ENCODE data around the gene ZNF408.

The ZNF408 gene

GRCh38 chr11:46676436-46677158 is 24.2 kb upstream of the ZNF408 start:
- DNase-seq, result no peak

- no peak for DNase-seq
Observed at GRCh38 chr11:46677169-46677568, 23.7 kb upstream of the ZNF408 start.

GRCh38 chr11:46677991-46678740 is 22.7 kb upstream of the ZNF408 start:
- no peak for DNase-seq

DNA sequence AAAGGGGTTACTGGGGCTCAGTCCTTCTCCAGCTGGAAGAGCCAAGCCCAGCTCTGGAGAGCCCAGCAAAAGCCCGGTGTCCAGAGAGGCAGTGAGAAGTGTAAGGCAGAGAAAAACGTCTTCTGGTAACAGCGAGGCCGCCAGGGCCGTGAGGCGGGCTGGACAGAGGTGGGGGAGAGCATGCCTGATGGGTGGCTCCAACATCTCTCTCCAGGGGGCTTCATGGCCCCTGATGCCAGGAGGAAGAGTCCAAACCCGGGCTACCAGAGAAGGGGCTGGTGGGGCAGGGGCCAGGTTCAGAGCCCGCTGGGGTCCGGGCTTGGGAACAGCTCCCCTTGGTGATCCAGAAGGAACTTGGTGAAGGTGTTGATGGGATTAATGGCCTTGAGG is 22.1 kb upstream of the ZNF408 start:
- DNase-seq, result no peak

GRCh38 chr11:46679241-46680163 is 21.3 kb upstream of the ZNF408 start:
- no peak for DNase-seq

DNA sequence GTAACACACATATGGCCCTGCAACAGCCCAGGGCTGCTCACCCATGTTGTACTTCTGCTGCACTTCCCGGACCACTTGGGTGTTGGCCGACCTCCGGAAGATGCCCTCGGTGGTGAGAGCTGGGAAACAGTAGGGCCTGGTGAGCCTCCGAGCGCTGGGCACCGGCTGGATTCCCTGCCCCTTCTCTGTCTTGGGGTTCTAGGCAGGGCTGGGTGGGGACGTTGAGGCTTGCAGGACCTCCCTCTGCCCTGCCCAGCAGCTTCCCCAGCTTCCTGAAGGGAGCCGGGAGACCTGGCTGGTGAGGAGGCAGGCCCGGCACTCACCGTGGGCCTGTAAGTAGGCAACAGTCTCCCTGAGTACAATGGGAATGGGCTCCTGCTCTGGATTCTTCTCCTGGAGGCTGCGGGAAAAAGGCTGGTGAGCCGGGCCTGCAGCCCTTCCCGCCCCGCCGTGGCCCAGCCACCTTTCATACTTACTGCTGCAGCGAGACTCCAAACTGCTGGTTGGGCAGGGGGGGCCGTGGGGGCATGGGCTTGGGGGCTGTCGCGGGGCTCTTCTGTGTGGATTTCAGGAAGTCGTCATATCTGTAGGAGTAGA is 20.6 kb upstream of the ZNF408 start:
- DNase-seq, result no peak

DNA sequence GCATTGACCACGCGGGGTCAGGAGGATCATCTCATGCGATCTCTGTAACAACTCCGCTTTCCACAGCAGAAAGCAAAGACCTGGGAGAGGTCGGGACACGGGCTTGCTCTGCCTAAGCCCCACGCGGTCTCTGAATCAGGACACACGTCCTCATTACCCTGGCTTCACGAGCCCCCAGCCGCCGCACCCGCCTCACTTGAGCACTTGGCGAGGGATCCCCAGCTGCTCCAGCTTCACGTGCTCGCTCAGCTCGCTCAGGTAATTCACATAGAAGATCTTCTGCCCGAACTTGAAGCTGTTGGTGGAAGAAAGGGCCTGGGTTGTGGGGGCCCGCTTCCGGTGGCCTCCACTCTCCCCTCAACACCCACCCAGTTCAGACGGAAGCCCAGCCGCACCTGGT is 20.0 kb upstream of the ZNF408 start:
- DNase-seq, result no peak

GRCh38 chr11:46681814-46682213 is 19.0 kb upstream of the ZNF408 start:
- DNase-seq, result no peak

- no peak for DNase-seq
Observed at GRCh38 chr11:46682773-46683752, 17.8 kb upstream of the ZNF408 start.

GRCh38 chr11:46684367-46684766 is 16.5 kb upstream of the ZNF408 start:
- no peak for DNase-seq

GRCh38 chr11:46686886-46687795 is 13.7 kb upstream of the ZNF408 start:
- DNase-seq, result peak; percentile 74

DNA sequence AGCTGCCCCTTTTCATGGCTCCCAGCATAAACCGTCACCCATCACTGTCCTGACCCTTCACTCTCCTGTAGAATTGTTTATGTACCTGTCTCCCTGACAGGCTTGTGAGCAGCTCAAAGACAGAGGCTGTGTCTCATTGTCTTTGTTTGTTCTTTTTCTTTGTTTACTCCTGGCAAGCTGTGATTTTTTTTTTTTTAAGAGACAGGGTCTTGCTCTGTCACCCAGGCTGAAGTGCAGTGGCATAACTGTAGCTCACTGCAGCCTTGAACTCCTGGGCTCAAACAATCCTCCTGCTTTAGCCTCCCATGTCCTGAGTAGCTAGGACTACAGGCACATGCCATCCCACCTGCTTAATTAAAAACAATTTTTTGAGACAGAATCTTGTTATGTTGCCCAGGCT is 10.1 kb upstream of the ZNF408 start:
- no peak for DNase-seq

DNA sequence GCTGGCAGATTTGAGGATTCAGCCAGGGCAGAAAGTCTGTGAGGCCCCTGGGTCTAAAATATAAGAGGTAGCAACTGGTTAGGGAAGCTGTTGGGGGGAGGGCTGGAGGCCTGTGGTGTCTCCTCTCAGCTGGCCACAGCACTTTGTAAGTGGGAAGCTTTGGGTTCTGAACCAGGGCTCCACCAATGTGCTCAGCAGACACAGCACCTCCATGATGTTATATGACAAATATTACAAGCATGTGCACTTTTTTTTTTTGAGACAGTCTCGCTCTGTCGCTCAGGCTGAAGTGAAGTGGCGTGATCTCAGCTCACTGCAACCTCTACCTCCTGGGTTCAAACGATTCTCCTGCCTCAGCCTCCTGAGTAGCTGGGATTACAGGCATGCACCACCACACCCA is 8.4 kb upstream of the ZNF408 start:
- DNase-seq, result no peak

- DNase-seq, result no peak
Observed at GRCh38 chr11:46693597-46694012, 7.2 kb upstream of the ZNF408 start.

DNA sequence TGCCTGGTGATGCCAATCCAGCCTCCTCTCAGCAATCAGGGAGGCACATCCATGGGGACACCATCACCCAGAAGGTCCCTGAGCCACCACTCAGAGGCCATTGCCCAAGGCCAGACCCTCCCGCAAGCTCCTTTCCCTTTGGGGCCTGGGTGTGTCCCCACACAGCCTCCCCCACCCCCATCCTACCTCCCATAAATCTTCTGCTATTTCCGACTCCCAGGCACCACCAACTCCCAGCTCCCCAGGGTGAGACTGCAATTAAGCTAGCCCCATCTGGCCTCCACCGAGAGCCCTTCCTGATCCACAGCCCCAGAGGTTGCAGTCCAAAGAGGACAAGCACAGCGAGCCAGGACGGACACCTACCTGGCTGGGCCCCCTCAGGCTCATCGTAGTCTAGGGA is 6.8 kb upstream of the ZNF408 start:
- DNase-seq, result no peak

DNA sequence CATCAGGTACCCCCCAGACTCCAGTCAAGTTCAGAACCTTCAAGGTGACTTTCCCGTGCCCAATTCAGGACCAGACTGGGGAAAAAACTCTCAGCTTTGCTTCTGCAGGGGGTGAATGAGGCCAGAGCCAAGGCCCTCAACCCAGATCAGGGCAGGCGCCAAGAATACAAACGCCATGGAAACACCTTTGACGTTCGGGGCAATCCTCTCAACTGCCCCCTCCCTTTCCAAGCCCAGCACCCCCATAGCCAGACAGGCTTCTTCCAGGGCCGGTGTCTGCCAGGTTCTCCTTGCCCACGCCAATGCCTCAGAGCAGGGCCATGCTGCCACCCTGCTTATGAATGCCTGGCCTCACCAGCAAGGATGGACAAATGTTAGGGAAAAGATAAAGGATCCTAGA is 6.2 kb upstream of the ZNF408 start:
- no peak for DNase-seq

GRCh38 chr11:46695345-46696211 is 5.3 kb upstream of the ZNF408 start:
- DNase-seq, result no peak

DNA sequence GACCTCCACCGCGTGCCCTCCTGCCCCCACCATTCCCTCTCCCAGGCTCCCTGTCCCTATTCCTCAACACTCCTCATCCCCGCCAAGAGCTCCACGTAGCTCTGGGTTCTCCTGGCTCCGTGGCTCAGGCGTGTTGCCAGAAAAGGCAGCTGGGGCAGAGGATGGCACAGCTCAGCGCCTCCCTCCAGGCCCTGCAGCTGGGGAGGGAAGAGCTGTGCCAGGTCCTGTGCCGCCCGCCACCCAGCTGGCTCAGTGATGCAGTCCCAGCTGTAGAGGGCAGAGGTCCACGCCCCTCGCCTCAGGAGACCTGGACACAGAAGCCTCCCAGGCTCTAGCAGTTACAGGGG is 4.6 kb upstream of the ZNF408 start:
- no peak for DNase-seq

- DNase-seq, result no peak
Observed at GRCh38 chr11:46697303-46697702, 3.5 kb upstream of the ZNF408 start.

DNA sequence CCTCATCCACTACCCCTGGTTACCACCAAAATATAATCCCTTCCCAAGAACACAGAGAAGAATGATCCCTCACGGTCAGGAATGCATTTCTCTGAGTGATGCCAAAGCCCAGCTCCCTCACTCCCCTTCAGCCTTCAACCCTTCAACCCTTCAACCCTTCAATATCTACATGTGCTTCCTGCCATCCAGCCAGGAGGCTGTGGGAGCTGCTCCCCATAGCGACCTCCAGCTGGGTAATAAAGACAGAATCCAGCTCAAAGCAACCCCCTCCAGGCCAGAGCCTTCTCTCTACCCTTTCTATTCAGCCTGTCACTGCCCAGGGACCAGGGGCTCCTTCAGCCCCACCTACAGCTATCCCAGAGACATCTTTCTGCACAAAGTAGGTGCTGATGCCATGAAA is 3.1 kb upstream of the ZNF408 start:
- no peak for DNase-seq

Data from NCI-H2029 treated with DMSO at 0.1 percent for 48 hours (cell line).